ENCODE results near the gene CENPP.

Gene CENPP

GRCh38 chr9:92612292-92612691, 286.5 kb downstream of the CENPP start:
- ChIA-PET CTCF (no interaction called here), POLR2A (no interaction called here)
- no peak for TF ChIP-seq BHLHE40 (IDR thresholded peaks at IDR 0.05; ENCODE audit: borderline replicate concordance)
- TF ChIP-seq SP1 (IDR thresholded peaks at IDR 0.05) = no peak
- TF ChIP-seq PKNOX1 (IDR thresholded peaks at IDR 0.05) = no peak
- no peak for TF ChIP-seq ELF4 (IDR thresholded peaks at IDR 0.05)
- no peak for TF ChIP-seq CTBP1 (IDR thresholded peaks at IDR 0.05; ENCODE audit: borderline replicate concordance)
- no peak for TF ChIP-seq NFRKB (IDR thresholded peaks at IDR 0.05)
- no peak for TF ChIP-seq LEF1 (IDR thresholded peaks at IDR 0.05; ENCODE audit: borderline replicate concordance)
- no peak for TF ChIP-seq FOXA1 (IDR thresholded peaks at IDR 0.05)
- no peak for TF ChIP-seq TARDBP (IDR thresholded peaks at IDR 0.05)
- TF ChIP-seq FOXK2 (IDR thresholded peaks at IDR 0.05) = no peak
- no peak for TF ChIP-seq ARNT (IDR thresholded peaks at IDR 0.05)
- TF ChIP-seq ZNF384 (IDR thresholded peaks at IDR 0.05) = no peak
- DNase-seq (ENCODE audit: extremely low spot score) = no peak

GRCh38 chr9:92612816-92613215, 287.1 kb downstream of the CENPP start:
- POLR2A ChIA-PET = no interaction called here
- CTCF ChIA-PET = no interaction called here
- no peak for DNase-seq (ENCODE audit: extremely low spot score)
- TF ChIP-seq FOXA1 (IDR thresholded peaks at IDR 0.05) (no peak), SP1 (IDR thresholded peaks at IDR 0.05) (no peak), CTBP1 (IDR thresholded peaks at IDR 0.05; ENCODE audit: borderline replicate concordance) (no peak), ARNT (IDR thresholded peaks at IDR 0.05) (no peak), FOXM1 (IDR thresholded peaks at IDR 0.05; ENCODE audit: borderline replicate concordance) (no peak), ELF4 (IDR thresholded peaks at IDR 0.05) (no peak), SUZ12 (IDR thresholded peaks at IDR 0.05) (no peak), PKNOX1 (IDR thresholded peaks at IDR 0.05) (no peak), FOXK2 (IDR thresholded peaks at IDR 0.05) (no peak), ZNF384 (IDR thresholded peaks at IDR 0.05) (no peak)

GRCh38 chr9:92613268-92614122, 287.7 kb downstream of the CENPP start:
- DNase-seq (ENCODE audit: extremely low spot score) = no peak
- TF ChIP-seq HDGF (IDR thresholded peaks at IDR 0.05; ENCODE audit: borderline replicate concordance) = no peak
- no peak for TF ChIP-seq ELF4 (IDR thresholded peaks at IDR 0.05)
- no peak for TF ChIP-seq LEF1 (IDR thresholded peaks at IDR 0.05; ENCODE audit: borderline replicate concordance)
- no peak for TF ChIP-seq TARDBP (IDR thresholded peaks at IDR 0.05)
- no peak for TF ChIP-seq SUZ12 (IDR thresholded peaks at IDR 0.05)
- TF ChIP-seq NFRKB (IDR thresholded peaks at IDR 0.05) = no peak
- no peak for TF ChIP-seq FOXM1 (IDR thresholded peaks at IDR 0.05; ENCODE audit: borderline replicate concordance)
- no peak for TF ChIP-seq L3MBTL2 (conservative IDR thresholded peaks at IDR 0.05)
- no peak for TF ChIP-seq ARNT (IDR thresholded peaks at IDR 0.05)
- TF ChIP-seq FOXK2 (IDR thresholded peaks at IDR 0.05) = no peak
- POLR2A ChIA-PET = no interaction called here
- CTCF ChIA-PET = no interaction called here

GRCh38 chr9:92614123-92614510, 288.4 kb downstream of the CENPP start:
- POLR2A ChIA-PET = no interaction called here
- no peak for TF ChIP-seq SUZ12 (IDR thresholded peaks at IDR 0.05)
- TF ChIP-seq ARNT (IDR thresholded peaks at IDR 0.05) = no peak
- TF ChIP-seq LEF1 (IDR thresholded peaks at IDR 0.05; ENCODE audit: borderline replicate concordance) = no peak
- TF ChIP-seq SP1 (IDR thresholded peaks at IDR 0.05) = no peak
- no peak for TF ChIP-seq BHLHE40 (IDR thresholded peaks at IDR 0.05; ENCODE audit: borderline replicate concordance)
- DNase-seq (ENCODE audit: extremely low spot score) = no peak
- CTCF ChIA-PET = no interaction called here

- TF ChIP-seq PKNOX1 (IDR thresholded peaks at IDR 0.05) (no peak), ZNF384 (IDR thresholded peaks at IDR 0.05) (no peak), L3MBTL2 (conservative IDR thresholded peaks at IDR 0.05) (no peak), SP1 (IDR thresholded peaks at IDR 0.05) (no peak), ARNT (IDR thresholded peaks at IDR 0.05) (no peak), ELF4 (IDR thresholded peaks at IDR 0.05) (no peak)
- CTCF ChIA-PET = no interaction called here
- POLR2A ChIA-PET = no interaction called here
- no peak for DNase-seq (ENCODE audit: extremely low spot score)
Observed at GRCh38 chr9:92614763-92615461, 289.2 kb downstream of the CENPP start.

GRCh38 chr9:92615790-92616189, 290.0 kb downstream of the CENPP start:
- no peak for TF ChIP-seq ZNF384 (IDR thresholded peaks at IDR 0.05)
- no peak for TF ChIP-seq BHLHE40 (IDR thresholded peaks at IDR 0.05; ENCODE audit: borderline replicate concordance)
- TF ChIP-seq SUZ12 (IDR thresholded peaks at IDR 0.05) = no peak
- TF ChIP-seq CTBP1 (IDR thresholded peaks at IDR 0.05; ENCODE audit: borderline replicate concordance) = no peak
- TF ChIP-seq FOXK2 (IDR thresholded peaks at IDR 0.05) = no peak
- TF ChIP-seq ARNT (IDR thresholded peaks at IDR 0.05) = no peak
- no peak for TF ChIP-seq L3MBTL2 (conservative IDR thresholded peaks at IDR 0.05)
- DNase-seq (ENCODE audit: extremely low spot score) = no peak
- ChIA-PET CTCF (no interaction called here), POLR2A (no interaction called here)
